GM11168 (cell line): ENCODE measurements around the gene JPT2.

Experiments
- in situ Hi-C: fragments of 300-500 bp; cut with MboI; formaldehyde crosslinking; loops from one replicate; pipeline ENCODE4 v1.12.0; 2022; ENCODE audit warnings: low sequenced_read_pairs; ENCODE audit not compliant: unreplicated experiment

JPT2 gene

GRCh38 chr16:1651094-1651973 is 26.7 kb upstream of the JPT2 start:
- in situ Hi-C loops = no loop called here

- in situ Hi-C loops = no loop called here
Observed at GRCh38 chr16:1651974-1652312, 26.1 kb upstream of the JPT2 start.

- in situ Hi-C loops = no loop called here
Observed at GRCh38 chr16:1653023-1653422, 25.1 kb upstream of the JPT2 start.

- in situ Hi-C loops = no loop called here
Observed at GRCh38 chr16:1654505-1655268, 23.4 kb upstream of the JPT2 start.

GRCh38 chr16:1655269-1655807 is 22.7 kb upstream of the JPT2 start:
- in situ Hi-C loops = no loop called here

- in situ Hi-C loops = no loop called here
Observed at GRCh38 chr16:1655909-1656807, 21.9 kb upstream of the JPT2 start.

GRCh38 chr16:1656808-1657617 is 21.1 kb upstream of the JPT2 start:
- in situ Hi-C loops = no loop called here

- in situ Hi-C loops = no loop called here
Observed at GRCh38 chr16:1657841-1658240, 20.2 kb upstream of the JPT2 start.

GRCh38 chr16:1659031-1659430 is 19.0 kb upstream of the JPT2 start:
- in situ Hi-C loops = no loop called here

GRCh38 chr16:1661826-1662225 is 16.3 kb upstream of the JPT2 start:
- in situ Hi-C loops = no loop called here

GRCh38 chr16:1662543-1662942 is 15.5 kb upstream of the JPT2 start:
- in situ Hi-C loops = no loop called here

GRCh38 chr16:1665829-1666228 is 12.2 kb upstream of the JPT2 start:
- in situ Hi-C loops = no loop called here

GRCh38 chr16:1666316-1666715 is 11.8 kb upstream of the JPT2 start:
- in situ Hi-C loops = no loop called here

GRCh38 chr16:1667271-1667670 is 10.8 kb upstream of the JPT2 start:
- in situ Hi-C loops = no loop called here

GRCh38 chr16:1667916-1668315 is 10.2 kb upstream of the JPT2 start:
- in situ Hi-C loops = no loop called here

GRCh38 chr16:1668612-1669319 is 9.3 kb upstream of the JPT2 start:
- in situ Hi-C loops = no loop called here

GRCh38 chr16:1669698-1670097 is 8.4 kb upstream of the JPT2 start:
- in situ Hi-C loops = no loop called here

GRCh38 chr16:1670371-1670770 is 7.7 kb upstream of the JPT2 start:
- in situ Hi-C loops = no loop called here

- in situ Hi-C loops = no loop called here
Observed at GRCh38 chr16:1670866-1671265, 7.2 kb upstream of the JPT2 start.
